Measurements from ENCODE around the gene RANGAP1.

GRCh38 chr22:41223535-41223934 is 62.5 kb downstream of the RANGAP1 start:
- no peak for TF ChIP-seq CTCF (IDR thresholded peaks at IDR 0.05)
- no peak for TF ChIP-seq POLR2A (IDR thresholded peaks at IDR 0.05)
- no peak for TF ChIP-seq POLR2AphosphoS5 (IDR thresholded peaks at IDR 0.05)

Data from stomach (tissue), 4 donors.